ENCODE results near the gene PTPN9.
A peak's percentile ranks its signal among the peaks of the same experiment; 100 is the strongest.
"Not testable (repeated sequence)": the region's sequence is repeated elsewhere in the genome, so short reads cannot be mapped to it uniquely, and the experiment has no call there.

Gene PTPN9

GRCh38 chr15:75596703-75597345, 17.7 kb upstream of the PTPN9 start:
- no peak overlapping the region for H3K4me3 ChIP-seq (ENCODE audit: low read length)
- peaks cover 41% of the 10 kb centered on the region for H3K36me3 ChIP-seq (ENCODE audit: insufficient read depth, low read length)
- H3K9me3 ChIP-seq (ENCODE audit: low read length) = no peaks in the 10 kb centered on the region
- no peak overlapping the region for H2AFZ ChIP-seq (ENCODE audit: low read depth, low read length)
- H3K4me1 ChIP-seq (ENCODE audit: insufficient read depth, low read length) = peaks cover 4% of the 10 kb centered on the region
- no peaks in the 10 kb centered on the region for H3K27me3 ChIP-seq (ENCODE audit: insufficient read depth, low read length)

- no peak overlapping the region for H2AFZ ChIP-seq (ENCODE audit: low read depth, low read length)
- H3K36me3 ChIP-seq (ENCODE audit: insufficient read depth, low read length) = peaks cover 28% of the 10 kb centered on the region
- peaks cover 6% of the 10 kb centered on the region for H3K4me1 ChIP-seq (ENCODE audit: insufficient read depth, low read length)
- no peaks in the 10 kb centered on the region for H3K27me3 ChIP-seq (ENCODE audit: insufficient read depth, low read length)
- no peaks in the 10 kb centered on the region for H3K9me3 ChIP-seq (ENCODE audit: low read length)
- no peak overlapping the region for H3K4me3 ChIP-seq (ENCODE audit: low read length)
These were observed 15.2 kb upstream of the PTPN9 start for GRCh38 chr15:75594276-75594675.

- Histone ChIP-seq H3K4me3 (ENCODE audit: low read length) (no peak overlapping the region), H3K4me1 (ENCODE audit: insufficient read depth, low read length) (peaks cover 6% of the 10 kb centered on the region), H2AFZ (ENCODE audit: low read depth, low read length) (no peak overlapping the region), H3K36me3 (ENCODE audit: insufficient read depth, low read length) (peaks cover 7% of the 10 kb centered on the region), H3K27me3 (ENCODE audit: insufficient read depth, low read length) (no peaks in the 10 kb centered on the region), H3K9me3 (ENCODE audit: low read length) (no peaks in the 10 kb centered on the region)
These were observed 12.7 kb upstream of the PTPN9 start for GRCh38 chr15:75591655-75592364.

GRCh38 chr15:75590239-75590638, 11.1 kb upstream of the PTPN9 start:
- Histone ChIP-seq H2AFZ (ENCODE audit: low read depth, low read length) (no peak overlapping the region), H3K9me3 (ENCODE audit: low read length) (no peaks in the 10 kb centered on the region), H3K4me3 (ENCODE audit: low read length) (no peak overlapping the region), H3K4me1 (ENCODE audit: insufficient read depth, low read length) (peaks cover 6% of the 10 kb centered on the region), H3K36me3 (ENCODE audit: insufficient read depth, low read length) (no peaks in the 10 kb centered on the region), H3K27me3 (ENCODE audit: insufficient read depth, low read length) (no peaks in the 10 kb centered on the region)

- Histone ChIP-seq H3K36me3 (ENCODE audit: insufficient read depth, low read length) (no peaks in the 10 kb centered on the region), H2AFZ (ENCODE audit: low read depth, low read length) (no peak overlapping the region), H3K9me3 (ENCODE audit: low read length) (no peaks in the 10 kb centered on the region), H3K4me1 (ENCODE audit: insufficient read depth, low read length) (peaks cover 6% of the 10 kb centered on the region), H3K4me3 (ENCODE audit: low read length) (no peak overlapping the region), H3K27me3 (ENCODE audit: insufficient read depth, low read length) (no peaks in the 10 kb centered on the region)
These were observed 10.0 kb upstream of the PTPN9 start for GRCh38 chr15:75589071-75589470.

- H3K9me3 ChIP-seq (ENCODE audit: low read length); H2AFZ ChIP-seq (ENCODE audit: low read depth, low read length); H3K36me3 ChIP-seq (ENCODE audit: insufficient read depth, low read length); H3K4me1 ChIP-seq (ENCODE audit: insufficient read depth, low read length); H3K27me3 ChIP-seq (ENCODE audit: insufficient read depth, low read length); H3K4me3 ChIP-seq (ENCODE audit: low read length): not testable (repeated sequence)
These were observed 7.3 kb upstream of the PTPN9 start for GRCh38 chr15:75586422-75586821.

GRCh38 chr15:75584121-75584520, 5.0 kb upstream of the PTPN9 start:
- Histone ChIP-seq H3K4me3 (ENCODE audit: low read length) (no peak overlapping the region), H2AFZ (ENCODE audit: low read depth, low read length) (no peak overlapping the region), H3K36me3 (ENCODE audit: insufficient read depth, low read length) (no peaks in the 10 kb centered on the region), H3K9me3 (ENCODE audit: low read length) (no peaks in the 10 kb centered on the region), H3K4me1 (ENCODE audit: insufficient read depth, low read length) (peaks cover 5% of the 10 kb centered on the region), H3K27me3 (ENCODE audit: insufficient read depth, low read length) (no peaks in the 10 kb centered on the region)

- H3K4me1 ChIP-seq (ENCODE audit: insufficient read depth, low read length) = peaks cover 5% of the 10 kb centered on the region
- no peak overlapping the region for H2AFZ ChIP-seq (ENCODE audit: low read depth, low read length)
- no peak overlapping the region for H3K4me3 ChIP-seq (ENCODE audit: low read length)
- no peaks in the 10 kb centered on the region for H3K9me3 ChIP-seq (ENCODE audit: low read length)
- H3K27me3 ChIP-seq (ENCODE audit: insufficient read depth, low read length) = no peaks in the 10 kb centered on the region
- no peaks in the 10 kb centered on the region for H3K36me3 ChIP-seq (ENCODE audit: insufficient read depth, low read length)
These were observed 4.6 kb upstream of the PTPN9 start for GRCh38 chr15:75583701-75584100.

- not testable (repeated sequence) for H3K27me3 ChIP-seq (ENCODE audit: insufficient read depth, low read length); H3K4me3 ChIP-seq (ENCODE audit: low read length); H3K36me3 ChIP-seq (ENCODE audit: insufficient read depth, low read length); H2AFZ ChIP-seq (ENCODE audit: low read depth, low read length); H3K4me1 ChIP-seq (ENCODE audit: insufficient read depth, low read length); H3K9me3 ChIP-seq (ENCODE audit: low read length)
These were observed 3.8 kb upstream of the PTPN9 start for GRCh38 chr15:75582943-75583342.

GRCh38 chr15:75578173-75578947, 755 bp downstream of the PTPN9 start:
- Histone ChIP-seq H3K9me3 (ENCODE audit: low read length) (no peaks in the 10 kb centered on the region), H3K4me3 (ENCODE audit: low read length) (peak overlapping the region; percentile 98), H3K27me3 (ENCODE audit: insufficient read depth, low read length) (no peaks in the 10 kb centered on the region), H3K36me3 (ENCODE audit: insufficient read depth, low read length) (peaks cover 5% of the 10 kb centered on the region), H2AFZ (ENCODE audit: low read depth, low read length) (peak overlapping the region; percentile 87), H3K4me1 (ENCODE audit: insufficient read depth, low read length) (peaks cover 16% of the 10 kb centered on the region)

GRCh38 chr15:75577401-75578172, 1.5 kb downstream of the PTPN9 start:
- Histone ChIP-seq H3K4me3 (ENCODE audit: low read length) (peak overlapping the region; percentile 98), H3K4me1 (ENCODE audit: insufficient read depth, low read length) (peaks cover 16% of the 10 kb centered on the region), H3K36me3 (ENCODE audit: insufficient read depth, low read length) (peaks cover 5% of the 10 kb centered on the region), H3K27me3 (ENCODE audit: insufficient read depth, low read length) (no peaks in the 10 kb centered on the region), H3K9me3 (ENCODE audit: low read length) (no peaks in the 10 kb centered on the region), H2AFZ (ENCODE audit: low read depth, low read length) (peak overlapping the region; percentile 87)

GRCh38 chr15:75573648-75574384, 5.3 kb downstream of the PTPN9 start:
- Histone ChIP-seq H3K9me3 (ENCODE audit: low read length) (no peaks in the 10 kb centered on the region), H3K36me3 (ENCODE audit: insufficient read depth, low read length) (peaks cover 8% of the 10 kb centered on the region), H2AFZ (ENCODE audit: low read depth, low read length) (no peak overlapping the region), H3K4me1 (ENCODE audit: insufficient read depth, low read length) (peaks cover 11% of the 10 kb centered on the region), H3K27me3 (ENCODE audit: insufficient read depth, low read length) (no peaks in the 10 kb centered on the region), H3K4me3 (ENCODE audit: low read length) (no peak overlapping the region)

Measured in neuron (in vitro differentiated cells).